LNCAP (cell line): Measurements from ENCODE around the gene EPS15.

Source experiments
- CTCF ChIP-seq: fragments of 450-650 bp; IDR thresholded peaks from 2 replicates; pipeline ENCODE4 v1.5.1; 2017; ENCODE audit warnings: mild to moderate bottlenecking

Gene EPS15

GRCh38 chr1:51372561-51372960, 146.5 kb downstream of the EPS15 start:
- no peak for TF ChIP-seq CTCF

GRCh38 chr1:51369171-51369570, 149.9 kb downstream of the EPS15 start:
- no peak for TF ChIP-seq CTCF

- TF ChIP-seq CTCF: no peak
Observed at GRCh38 chr1:51365774-51366173, 153.3 kb downstream of the EPS15 start.

GRCh38 chr1:51359879-51360278, 159.2 kb downstream of the EPS15 start:
- no peak for TF ChIP-seq CTCF

GRCh38 chr1:51355382-51355781, 163.7 kb downstream of the EPS15 start:
- TF ChIP-seq CTCF: no peak

GRCh38 chr1:51354416-51354815, 164.7 kb downstream of the EPS15 start:
- TF ChIP-seq CTCF: no peak

- no peak for TF ChIP-seq CTCF
Observed at GRCh38 chr1:51351907-51352306, 167.2 kb downstream of the EPS15 start.

- TF ChIP-seq CTCF: no peak
Observed at GRCh38 chr1:51349862-51350261, 169.2 kb downstream of the EPS15 start.
